Liver (tissue), 2 donors: ENCODE results near the gene CCR7.

ENCODE experiments used
- CTCF ChIP-seq: fragments of 150-350 bp; IDR thresholded peaks from 2 replicates; pipeline ENCODE4 v1.5.1; 2017; ENCODE audit warnings: improper control_type of control experiment, low read depth, low read length; ENCODE audit not compliant: missing input control
- TF ChIP-seq, protein P1 (sequence below): IDR thresholded peaks from 2 replicates; pipeline ENCODE4 v1.6.1; 2016; ENCODE audit warnings: antibody characterized with exemption
- donor health status: healthy.

GRCh38 chr17:40511136-40511535, 54.1 kb downstream of the CCR7 start:
- TF ChIP-seq CTCF = no peak
- TF ChIP-seq, protein P1, sequence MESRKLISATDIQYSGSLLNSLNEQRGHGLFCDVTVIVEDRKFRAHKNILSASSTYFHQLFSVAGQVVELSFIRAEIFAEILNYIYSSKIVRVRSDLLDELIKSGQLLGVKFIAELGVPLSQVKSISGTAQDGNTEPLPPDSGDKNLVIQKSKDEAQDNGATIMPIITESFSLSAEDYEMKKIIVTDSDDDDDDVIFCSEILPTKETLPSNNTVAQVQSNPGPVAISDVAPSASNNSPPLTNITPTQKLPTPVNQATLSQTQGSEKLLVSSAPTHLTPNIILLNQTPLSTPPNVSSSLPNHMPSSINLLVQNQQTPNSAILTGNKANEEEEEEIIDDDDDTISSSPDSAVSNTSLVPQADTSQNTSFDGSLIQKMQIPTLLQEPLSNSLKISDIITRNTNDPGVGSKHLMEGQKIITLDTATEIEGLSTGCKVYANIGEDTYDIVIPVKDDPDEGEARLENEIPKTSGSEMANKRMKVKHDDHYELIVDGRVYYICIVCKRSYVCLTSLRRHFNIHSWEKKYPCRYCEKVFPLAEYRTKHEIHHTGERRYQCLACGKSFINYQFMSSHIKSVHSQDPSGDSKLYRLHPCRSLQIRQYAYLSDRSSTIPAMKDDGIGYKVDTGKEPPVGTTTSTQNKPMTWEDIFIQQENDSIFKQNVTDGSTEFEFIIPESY = no peak
